SK-N-SH treated with all-trans-retinoic acid at 6 μM for 48 hours (cell line): ENCODE measurements around the gene CGREF1.

Experiments used
- ATAC-seq: fragments of 200-7000 bp; cut with Tn5 transposase; 3 replicates; pipeline ENCODE4 v1.9.1; 2020; ENCODE audit warnings: mild to moderate bottlenecking, moderate library complexity
- ARNTL ChIP-seq: fragments of 450-650 bp; formaldehyde crosslinking; IDR thresholded peaks from 2 replicates; pipeline ENCODE4 v1.5.0; 2020; ENCODE audit warnings: low read depth, mild to moderate bottlenecking, moderate library complexity, borderline replicate concordance
- BACH2 ChIP-seq: fragments of 250-450 bp; sonication (Bioruptor Pico); IDR thresholded peaks from 2 replicates; pipeline ENCODE4 v1.9.0; 2021; ENCODE audit warnings: mild to moderate bottlenecking, borderline replicate concordance
- CSDC2 ChIP-seq: fragments of 250-450 bp; sonication (Bioruptor Pico); IDR thresholded peaks from 2 replicates; pipeline ENCODE4 v1.5.0; 2020; ENCODE audit warnings: mild to moderate bottlenecking, moderate library complexity
- GLIS3 ChIP-seq: fragments of 250-450 bp; sonication (Bioruptor Pico); IDR thresholded peaks from 2 replicates; pipeline ENCODE4 v1.5.0; 2020; ENCODE audit warnings: mild to moderate bottlenecking, moderate library complexity
- ISL1 ChIP-seq: fragments of 250-450 bp; sonication (Bioruptor Pico); IDR thresholded peaks from 2 replicates; pipeline ENCODE4 v2.1.2; 2022; ENCODE audit warnings: mild to moderate bottlenecking, moderate library complexity
- OSR1 ChIP-seq: fragments of 250-450 bp; sonication (Bioruptor Pico); IDR thresholded peaks from 2 replicates; pipeline ENCODE4 v1.8.0; 2022; ENCODE audit warnings: moderate library complexity, mild to moderate bottlenecking, inconsistent platforms
- PPARA ChIP-seq: fragments of 250-450 bp; sonication (Bioruptor Pico); IDR thresholded peaks from 2 replicates; pipeline ENCODE4 v1.5.0; 2020; ENCODE audit warnings: mild to moderate bottlenecking, borderline replicate concordance
- SNAI2 ChIP-seq: fragments of 250-450 bp; sonication (Bioruptor Pico); IDR thresholded peaks from 2 replicates; pipeline ENCODE4 v1.5.0; 2020; ENCODE audit warnings: mild to moderate bottlenecking, moderate library complexity
- TCF4 ChIP-seq: fragments of 250-450 bp; sonication (Bioruptor Pico); IDR thresholded peaks from 2 replicates; pipeline ENCODE4 v1.8.0; 2021; ENCODE audit warnings: mild to moderate bottlenecking, moderate library complexity, borderline replicate concordance
- TOX ChIP-seq: fragments of 250-450 bp; sonication (Bioruptor Pico); IDR thresholded peaks from 2 replicates; pipeline ENCODE4 v1.8.0; 2021; ENCODE audit warnings: mild to moderate bottlenecking, moderate library complexity, borderline replicate concordance
- ZC3H10 ChIP-seq: fragments of 250-450 bp; sonication (Bioruptor Pico); IDR thresholded peaks from 2 replicates; pipeline ENCODE4 v1.5.1; 2021; ENCODE audit warnings: mild to moderate bottlenecking, moderate library complexity
- ZFP3 ChIP-seq: fragments of 250-450 bp; sonication (Bioruptor Pico); IDR thresholded peaks from 2 replicates; pipeline ENCODE4 v1.5.0; 2020; ENCODE audit warnings: mild to moderate bottlenecking, moderate library complexity
- ZFP30 ChIP-seq: fragments of 450-650 bp; formaldehyde crosslinking; IDR thresholded peaks from 2 replicates; pipeline ENCODE4 v1.5.0; 2022; ENCODE audit warnings: mild to moderate bottlenecking, moderate library complexity
- ZNF70 ChIP-seq: fragments of 450-650 bp; formaldehyde crosslinking; IDR thresholded peaks from 2 replicates; pipeline ENCODE4 v1.5.0; 2020; ENCODE audit warnings: mild to moderate bottlenecking, moderate library complexity
- ZNF8 ChIP-seq: fragments of 450-650 bp; formaldehyde crosslinking; IDR thresholded peaks from 2 replicates; pipeline ENCODE4 v1.5.0; 2020; ENCODE audit warnings: mild to moderate bottlenecking, moderate library complexity
- TF ChIP-seq, protein P1 (sequence below): fragments of 250-450 bp; sonication (Bioruptor Pico); IDR thresholded peaks from 2 replicates; pipeline ENCODE4 v1.5.1; 2021; ENCODE audit warnings: mild to moderate bottlenecking, moderate library complexity
- TF ChIP-seq, protein P2 (sequence below): fragments of 250-450 bp; sonication (Bioruptor Pico); IDR thresholded peaks from 2 replicates; pipeline ENCODE4 v1.5.1; 2020; ENCODE audit warnings: low read depth, mild to moderate bottlenecking, moderate library complexity
- TF ChIP-seq, protein P3 (sequence below): fragments of 250-450 bp; sonication (Bioruptor Pico); IDR thresholded peaks from 2 replicates; pipeline ENCODE4 v1.8.0; 2021; ENCODE audit warnings: low read depth, mild to moderate bottlenecking, moderate library complexity, borderline replicate concordance
- TF ChIP-seq, protein P4 (sequence below): fragments of 250-450 bp; sonication (Bioruptor Pico); IDR thresholded peaks from 2 replicates; pipeline ENCODE4 v1.5.0; 2020; ENCODE audit warnings: mild to moderate bottlenecking, moderate library complexity
- TF ChIP-seq, protein P5 (sequence below): fragments of 250-450 bp; sonication (Bioruptor Pico); IDR thresholded peaks from 2 replicates; pipeline ENCODE4 v1.8.0; 2020; ENCODE audit warnings: mild to moderate bottlenecking, moderate library complexity, borderline replicate concordance

CGREF1 gene

DNA sequence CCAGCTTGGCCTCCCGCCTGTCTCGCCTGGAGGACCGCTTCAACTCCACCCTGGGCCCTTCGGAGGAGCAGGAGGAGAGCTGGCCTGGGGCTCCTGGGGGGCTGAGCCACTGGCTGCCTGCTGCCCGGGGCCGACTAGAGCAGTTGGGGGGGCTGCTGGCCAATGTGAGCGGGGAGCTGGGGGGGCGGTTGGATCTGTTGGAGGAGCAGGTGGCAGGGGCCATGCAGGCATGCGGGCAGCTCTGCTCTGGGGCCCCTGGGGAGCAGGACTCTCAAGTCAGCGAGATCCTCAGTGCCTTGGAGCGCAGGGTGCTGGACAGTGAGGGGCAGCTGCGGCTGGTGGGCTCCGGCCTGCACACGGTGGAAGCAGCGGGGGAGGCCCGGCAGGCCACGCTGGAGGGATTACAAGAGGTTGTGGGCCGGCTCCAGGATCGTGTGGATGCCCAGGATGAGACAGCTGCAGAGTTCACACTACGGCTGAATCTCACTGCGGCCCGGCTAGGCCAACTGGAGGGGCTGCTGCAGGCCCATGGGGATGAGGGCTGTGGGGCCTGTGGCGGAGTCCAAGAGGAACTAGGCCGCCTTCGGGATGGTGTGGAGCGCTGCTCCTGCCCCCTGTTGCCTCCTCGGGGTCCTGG is 36.0 kb downstream of the CGREF1 start:
- TF ChIP-seq TOX (CRISPR knock-in tag) (no peak), SNAI2 (CRISPR knock-in tag) (no peak), GLIS3 (no peak), ZNF8 (CRISPR knock-in tag) (no peak), ISL1 (no peak), CSDC2 (CRISPR knock-in tag) (no peak), OSR1 (CRISPR knock-in tag) (no peak)
- TF ChIP-seq, protein P1, sequence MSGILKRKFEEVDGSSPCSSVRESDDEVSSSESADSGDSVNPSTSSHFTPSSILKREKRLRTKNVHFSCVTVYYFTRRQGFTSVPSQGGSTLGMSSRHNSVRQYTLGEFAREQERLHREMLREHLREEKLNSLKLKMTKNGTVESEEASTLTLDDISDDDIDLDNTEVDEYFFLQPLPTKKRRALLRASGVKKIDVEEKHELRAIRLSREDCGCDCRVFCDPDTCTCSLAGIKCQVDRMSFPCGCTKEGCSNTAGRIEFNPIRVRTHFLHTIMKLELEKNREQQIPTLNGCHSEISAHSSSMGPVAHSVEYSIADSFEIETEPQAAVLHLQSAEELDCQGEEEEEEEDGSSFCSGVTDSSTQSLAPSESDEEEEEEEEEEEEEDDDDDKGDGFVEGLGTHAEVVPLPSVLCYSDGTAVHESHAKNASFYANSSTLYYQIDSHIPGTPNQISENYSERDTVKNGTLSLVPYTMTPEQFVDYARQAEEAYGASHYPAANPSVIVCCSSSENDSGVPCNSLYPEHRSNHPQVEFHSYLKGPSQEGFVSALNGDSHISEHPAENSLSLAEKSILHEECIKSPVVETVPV (CRISPR knock-in tag) = no peak
- TF ChIP-seq, protein P2, sequence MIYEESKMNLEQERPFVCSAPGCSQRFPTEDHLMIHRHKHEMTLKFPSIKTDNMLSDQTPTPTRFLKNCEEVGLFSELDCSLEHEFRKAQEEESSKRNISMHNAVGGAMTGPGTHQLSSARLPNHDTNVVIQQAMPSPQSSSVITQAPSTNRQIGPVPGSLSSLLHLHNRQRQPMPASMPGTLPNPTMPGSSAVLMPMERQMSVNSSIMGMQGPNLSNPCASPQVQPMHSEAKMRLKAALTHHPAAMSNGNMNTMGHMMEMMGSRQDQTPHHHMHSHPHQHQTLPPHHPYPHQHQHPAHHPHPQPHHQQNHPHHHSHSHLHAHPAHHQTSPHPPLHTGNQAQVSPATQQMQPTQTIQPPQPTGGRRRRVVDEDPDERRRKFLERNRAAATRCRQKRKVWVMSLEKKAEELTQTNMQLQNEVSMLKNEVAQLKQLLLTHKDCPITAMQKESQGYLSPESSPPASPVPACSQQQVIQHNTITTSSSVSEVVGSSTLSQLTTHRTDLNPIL = no peak
- TF ChIP-seq, protein P3, sequence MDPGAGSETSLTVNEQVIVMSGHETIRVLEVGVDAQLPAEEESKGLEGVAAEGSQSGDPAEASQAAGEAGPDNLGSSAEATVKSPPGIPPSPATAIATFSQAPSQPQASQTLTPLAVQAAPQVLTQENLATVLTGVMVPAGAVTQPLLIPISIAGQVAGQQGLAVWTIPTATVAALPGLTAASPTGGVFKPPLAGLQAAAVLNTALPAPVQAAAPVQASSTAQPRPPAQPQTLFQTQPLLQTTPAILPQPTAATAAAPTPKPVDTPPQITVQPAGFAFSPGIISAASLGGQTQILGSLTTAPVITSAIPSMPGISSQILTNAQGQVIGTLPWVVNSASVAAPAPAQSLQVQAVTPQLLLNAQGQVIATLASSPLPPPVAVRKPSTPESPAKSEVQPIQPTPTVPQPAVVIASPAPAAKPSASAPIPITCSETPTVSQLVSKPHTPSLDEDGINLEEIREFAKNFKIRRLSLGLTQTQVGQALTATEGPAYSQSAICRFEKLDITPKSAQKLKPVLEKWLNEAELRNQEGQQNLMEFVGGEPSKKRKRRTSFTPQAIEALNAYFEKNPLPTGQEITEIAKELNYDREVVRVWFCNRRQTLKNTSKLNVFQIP = no peak
- ATAC-seq = no peak

DNA sequence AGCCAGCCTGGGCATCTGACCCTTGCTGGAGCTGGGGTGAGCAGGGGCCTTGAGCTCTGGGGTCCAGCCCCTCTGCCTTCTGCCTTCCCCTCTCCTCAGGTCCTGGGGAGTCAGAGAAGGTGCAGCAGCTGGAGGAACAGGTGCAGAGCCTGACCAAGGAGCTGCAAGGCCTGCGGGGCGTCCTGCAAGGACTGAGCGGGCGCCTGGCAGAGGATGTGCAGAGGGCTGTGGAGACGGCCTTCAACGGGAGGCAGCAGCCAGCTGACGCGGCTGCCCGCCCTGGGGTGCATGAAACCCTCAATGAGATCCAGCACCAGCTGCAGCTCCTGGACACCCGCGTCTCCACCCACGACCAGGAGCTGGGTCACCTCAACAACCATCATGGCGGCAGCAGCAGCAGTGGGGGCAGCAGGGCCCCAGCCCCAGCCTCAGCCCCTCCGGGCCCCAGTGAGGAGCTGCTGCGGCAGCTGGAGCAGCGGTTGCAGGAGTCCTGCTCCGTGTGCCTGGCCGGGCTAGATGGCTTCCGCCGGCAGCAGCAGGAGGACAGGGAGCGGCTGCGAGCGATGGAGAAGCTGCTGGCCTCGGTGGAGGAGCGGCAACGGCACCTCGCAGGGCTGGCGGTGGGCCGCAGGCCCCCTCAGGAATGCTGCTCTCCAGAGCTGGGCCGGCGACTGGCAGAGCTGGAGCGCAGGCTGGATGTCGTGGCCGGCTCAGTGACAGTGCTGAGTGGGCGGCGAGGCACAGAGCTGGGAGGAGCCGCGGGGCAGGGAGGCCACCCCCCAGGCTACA is 36.8 kb downstream of the CGREF1 start:
- no peak for TF ChIP-seq TOX (CRISPR knock-in tag)
- TF ChIP-seq, protein P1 (CRISPR knock-in tag) = no peak
- TF ChIP-seq, protein P4, sequence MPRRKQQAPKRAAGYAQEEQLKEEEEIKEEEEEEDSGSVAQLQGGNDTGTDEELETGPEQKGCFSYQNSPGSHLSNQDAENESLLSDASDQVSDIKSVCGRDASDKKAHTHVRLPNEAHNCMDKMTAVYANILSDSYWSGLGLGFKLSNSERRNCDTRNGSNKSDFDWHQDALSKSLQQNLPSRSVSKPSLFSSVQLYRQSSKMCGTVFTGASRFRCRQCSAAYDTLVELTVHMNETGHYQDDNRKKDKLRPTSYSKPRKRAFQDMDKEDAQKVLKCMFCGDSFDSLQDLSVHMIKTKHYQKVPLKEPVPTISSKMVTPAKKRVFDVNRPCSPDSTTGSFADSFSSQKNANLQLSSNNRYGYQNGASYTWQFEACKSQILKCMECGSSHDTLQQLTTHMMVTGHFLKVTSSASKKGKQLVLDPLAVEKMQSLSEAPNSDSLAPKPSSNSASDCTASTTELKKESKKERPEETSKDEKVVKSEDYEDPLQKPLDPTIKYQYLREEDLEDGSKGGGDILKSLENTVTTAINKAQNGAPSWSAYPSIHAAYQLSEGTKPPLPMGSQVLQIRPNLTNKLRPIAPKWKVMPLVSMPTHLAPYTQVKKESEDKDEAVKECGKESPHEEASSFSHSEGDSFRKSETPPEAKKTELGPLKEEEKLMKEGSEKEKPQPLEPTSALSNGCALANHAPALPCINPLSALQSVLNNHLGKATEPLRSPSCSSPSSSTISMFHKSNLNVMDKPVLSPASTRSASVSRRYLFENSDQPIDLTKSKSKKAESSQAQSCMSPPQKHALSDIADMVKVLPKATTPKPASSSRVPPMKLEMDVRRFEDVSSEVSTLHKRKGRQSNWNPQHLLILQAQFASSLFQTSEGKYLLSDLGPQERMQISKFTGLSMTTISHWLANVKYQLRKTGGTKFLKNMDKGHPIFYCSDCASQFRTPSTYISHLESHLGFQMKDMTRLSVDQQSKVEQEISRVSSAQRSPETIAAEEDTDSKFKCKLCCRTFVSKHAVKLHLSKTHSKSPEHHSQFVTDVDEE = no peak
- no peak for ATAC-seq

DNA sequence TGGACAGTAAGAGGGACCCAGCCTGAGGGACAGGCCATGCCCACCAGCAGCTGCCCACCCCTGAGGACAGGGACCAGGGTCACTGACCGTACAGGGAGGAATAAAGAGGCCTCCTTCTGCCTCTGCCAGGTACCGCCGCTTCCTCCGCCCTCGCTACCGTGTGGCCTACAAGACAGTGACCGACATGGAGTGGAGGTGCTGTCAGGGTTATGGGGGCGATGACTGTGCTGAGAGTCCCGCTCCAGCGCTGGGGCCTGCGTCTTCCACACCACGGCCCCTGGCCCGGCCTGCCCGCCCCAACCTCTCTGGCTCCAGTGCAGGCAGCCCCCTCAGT is 38.4 kb downstream of the CGREF1 start:
- no peak for ATAC-seq
- TF ChIP-seq ARNTL (CRISPR knock-in tag) (no peak), SNAI2 (CRISPR knock-in tag) (no peak), ISL1 (no peak), TOX (CRISPR knock-in tag) (no peak), OSR1 (CRISPR knock-in tag) (no peak), ZFP30 (no peak), PPARA (CRISPR knock-in tag) (no peak), BACH2 (CRISPR knock-in tag) (no peak), ZFP3 (CRISPR knock-in tag) (no peak), TCF4 (CRISPR knock-in tag) (no peak), ZNF70 (CRISPR knock-in tag) (no peak), ZC3H10 (CRISPR knock-in tag) (no peak), ZNF8 (CRISPR knock-in tag) (no peak), GLIS3 (no peak)
- TF ChIP-seq, protein P5, sequence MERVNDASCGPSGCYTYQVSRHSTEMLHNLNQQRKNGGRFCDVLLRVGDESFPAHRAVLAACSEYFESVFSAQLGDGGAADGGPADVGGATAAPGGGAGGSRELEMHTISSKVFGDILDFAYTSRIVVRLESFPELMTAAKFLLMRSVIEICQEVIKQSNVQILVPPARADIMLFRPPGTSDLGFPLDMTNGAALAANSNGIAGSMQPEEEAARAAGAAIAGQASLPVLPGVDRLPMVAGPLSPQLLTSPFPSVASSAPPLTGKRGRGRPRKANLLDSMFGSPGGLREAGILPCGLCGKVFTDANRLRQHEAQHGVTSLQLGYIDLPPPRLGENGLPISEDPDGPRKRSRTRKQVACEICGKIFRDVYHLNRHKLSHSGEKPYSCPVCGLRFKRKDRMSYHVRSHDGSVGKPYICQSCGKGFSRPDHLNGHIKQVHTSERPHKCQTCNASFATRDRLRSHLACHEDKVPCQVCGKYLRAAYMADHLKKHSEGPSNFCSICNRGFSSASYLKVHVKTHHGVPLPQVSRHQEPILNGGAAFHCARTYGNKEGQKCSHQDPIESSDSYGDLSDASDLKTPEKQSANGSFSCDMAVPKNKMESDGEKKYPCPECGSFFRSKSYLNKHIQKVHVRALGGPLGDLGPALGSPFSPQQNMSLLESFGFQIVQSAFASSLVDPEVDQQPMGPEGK = no peak
- TF ChIP-seq, protein P3 = no peak
- TF ChIP-seq, protein P4 = no peak
